HG03196 (cell line): Measurements from ENCODE around the gene NOSIP.

Experiments used
- ATAC-seq: cut with Tn5 transposase; IDR thresholded peaks from one replicate; pipeline ENCODE4 v1.9.1; 2021; ENCODE audit not compliant: unreplicated experiment

NOSIP gene

GRCh38 chr19:49512970-49513745, 67.2 kb downstream of the NOSIP start:
- ATAC-seq = no peak

GRCh38 chr19:49507803-49508494, 72.4 kb downstream of the NOSIP start:
- no peak for ATAC-seq

- no peak for ATAC-seq
These were observed 73.7 kb downstream of the NOSIP start for GRCh38 chr19:49506575-49507105.
